ENCODE measurements around the gene DPM3.

The DPM3 gene

DNA sequence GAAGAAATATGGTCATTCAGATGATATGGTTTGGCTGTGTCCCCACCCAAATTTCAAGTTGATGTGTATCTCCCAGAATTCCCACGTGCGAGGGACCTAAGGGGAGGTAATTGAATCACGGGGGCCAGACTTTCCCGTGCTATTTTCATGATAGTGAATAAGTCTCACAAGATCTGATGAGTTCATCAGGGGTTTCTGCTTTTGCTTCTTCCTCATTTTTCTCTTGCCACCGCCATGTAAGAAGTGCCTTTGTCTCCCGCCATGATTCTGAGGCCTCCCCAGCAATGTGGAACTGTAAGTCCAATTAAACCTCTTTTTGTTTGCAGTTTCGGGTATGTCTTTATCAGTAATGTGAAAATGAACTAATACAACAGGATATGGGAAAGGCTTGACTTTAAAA, 1.4 kb upstream of the DPM3 start:
- Histone ChIP-seq H3K27ac (ENCODE audit: extremely low read depth, low read depth, low read length) (no peak overlapping the region), H3K4me1 (ENCODE audit: control insufficient read depth, insufficient read depth, low read length) (no peaks in the 10 kb centered on the region), H3K9me3 (ENCODE audit: control insufficient read depth, insufficient read depth, low read depth, low read length) (no peaks in the 10 kb centered on the region), H3K4me3 (ENCODE audit: low read depth, low read length) (no peak overlapping the region), H3K36me3 (ENCODE audit: control insufficient read depth in 2 of 2, insufficient read depth in 1 of 2, low read length in 2 of 2) (peaks cover 0 to 19% of the 10 kb centered on the region in 2 experiments; a peak in 2 of 3 replicates)
- CTCF ChIA-PET: interaction anchor here (1.0 to 2.2 kb wide), 3 partner anchors 26 to 55 kb away, joined by 3 to 9 read pairs (median 7); no protein-coding TSS in a partner anchor
- TF ChIP-seq ZFP37 (tag by site-specific recombination; IDR thresholded peaks at IDR 0.05): no peak
- no peak for TF ChIP-seq ZBTB26 (tag by site-specific recombination; optimal IDR thresholded peaks at IDR 0.05)
- no peak for TF ChIP-seq MZF1 (tag by site-specific recombination; IDR thresholded peaks at IDR 0.05; ENCODE audit: borderline replicate concordance)
- TF ChIP-seq KLF17 (tag by site-specific recombination; IDR thresholded peaks at IDR 0.05): no peak
- TF ChIP-seq KLF8 (tag by site-specific recombination; IDR thresholded peaks at IDR 0.05): no peak
- TF ChIP-seq SCRT2 (tag by site-specific recombination; IDR thresholded peaks at IDR 0.05): no peak
- TF ChIP-seq, protein P1, sequence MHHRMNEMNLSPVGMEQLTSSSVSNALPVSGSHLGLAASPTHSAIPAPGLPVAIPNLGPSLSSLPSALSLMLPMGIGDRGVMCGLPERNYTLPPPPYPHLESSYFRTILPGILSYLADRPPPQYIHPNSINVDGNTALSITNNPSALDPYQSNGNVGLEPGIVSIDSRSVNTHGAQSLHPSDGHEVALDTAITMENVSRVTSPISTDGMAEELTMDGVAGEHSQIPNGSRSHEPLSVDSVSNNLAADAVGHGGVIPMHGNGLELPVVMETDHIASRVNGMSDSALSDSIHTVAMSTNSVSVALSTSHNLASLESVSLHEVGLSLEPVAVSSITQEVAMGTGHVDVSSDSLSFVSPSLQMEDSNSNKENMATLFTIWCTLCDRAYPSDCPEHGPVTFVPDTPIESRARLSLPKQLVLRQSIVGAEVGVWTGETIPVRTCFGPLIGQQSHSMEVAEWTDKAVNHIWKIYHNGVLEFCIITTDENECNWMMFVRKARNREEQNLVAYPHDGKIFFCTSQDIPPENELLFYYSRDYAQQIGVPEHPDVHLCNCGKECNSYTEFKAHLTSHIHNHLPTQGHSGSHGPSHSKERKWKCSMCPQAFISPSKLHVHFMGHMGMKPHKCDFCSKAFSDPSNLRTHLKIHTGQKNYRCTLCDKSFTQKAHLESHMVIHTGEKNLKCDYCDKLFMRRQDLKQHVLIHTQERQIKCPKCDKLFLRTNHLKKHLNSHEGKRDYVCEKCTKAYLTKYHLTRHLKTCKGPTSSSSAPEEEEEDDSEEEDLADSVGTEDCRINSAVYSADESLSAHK (tag by site-specific recombination; IDR thresholded peaks at IDR 0.05): no peak
- TF ChIP-seq KLF10 (tag by site-specific recombination; IDR thresholded peaks at IDR 0.05): no peak
- no peak for TF ChIP-seq ZNF140 (tag by site-specific recombination; IDR thresholded peaks at IDR 0.05)
- TF ChIP-seq GLIS1 (tag by site-specific recombination; IDR thresholded peaks at IDR 0.05): no peak
- TF ChIP-seq ZNF792 (tag by site-specific recombination; IDR thresholded peaks at IDR 0.05): no peak
- no peak for TF ChIP-seq ZNF132 (tag by site-specific recombination; IDR thresholded peaks at IDR 0.05; ENCODE audit: borderline replicate concordance)
- no peak for TF ChIP-seq OVOL3 (tag by site-specific recombination; IDR thresholded peaks at IDR 0.05)
- POLR2A ChIA-PET: interaction anchor here (1.7 kb wide), 1 partner anchor 26 kb away, joined by 11 read pairs; no protein-coding TSS in a partner anchor

DNA sequence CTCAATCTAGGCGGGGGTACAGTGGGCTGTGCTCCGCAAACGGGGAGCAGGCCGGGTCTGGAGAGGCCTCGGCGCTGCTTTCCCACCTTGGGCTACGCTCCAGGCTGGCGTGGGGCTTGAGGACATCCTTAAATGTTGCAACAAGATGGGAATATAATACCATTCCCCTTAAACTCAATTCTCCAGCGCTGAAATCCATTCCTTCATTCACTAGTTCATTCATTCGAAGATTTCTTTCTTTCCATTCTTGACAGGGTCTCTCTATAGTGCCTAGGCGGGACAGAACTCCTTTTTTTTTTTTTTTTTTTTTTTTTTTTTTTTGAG, 261 bp upstream of the DPM3 start:
- peak overlapping the region; percentile 60; the same call in 1 of the 2 replicates for H3K27ac ChIP-seq (ENCODE audit: extremely low read depth, low read depth, low read length)
- CTCF ChIA-PET: interaction anchor here (1.0 to 1.1 kb wide), 3 partner anchors 31 to 54 kb away, joined by 3 read pairs; partner anchors contain the start of gene KRTCAP2
- POLR2A ChIA-PET: interaction anchor here (1.0 to 1.5 kb wide), 4 partner anchors 12 to 55 kb away, joined by 3 to 5 read pairs (median 4); no protein-coding TSS in a partner anchor
- H3K4me1 ChIP-seq (ENCODE audit: control insufficient read depth, insufficient read depth, low read length): no peaks in the 10 kb centered on the region
- H3K36me3 ChIP-seq (ENCODE audit: control insufficient read depth in 2 of 2, insufficient read depth in 1 of 2, low read length in 2 of 2): peaks cover 0 to 19% of the 10 kb centered on the region in 2 experiments; a peak in 2 of 3 replicates
- no peaks in the 10 kb centered on the region for H3K9me3 ChIP-seq (ENCODE audit: control insufficient read depth, insufficient read depth, low read depth, low read length)
- peak overlapping the region; percentile 79 for H3K4me3 ChIP-seq (ENCODE audit: low read depth, low read length)
- TF ChIP-seq SP3 (tag by site-specific recombination; IDR thresholded peaks at IDR 0.05): peak; percentile 7; the same call in 1 of the 2 replicates
- TF ChIP-seq ZNF2 (tag by site-specific recombination; IDR thresholded peaks at IDR 0.05): no peak
- no peak for TF ChIP-seq MZF1 (tag by site-specific recombination; IDR thresholded peaks at IDR 0.05; ENCODE audit: borderline replicate concordance)
- TF ChIP-seq ZBTB26 (tag by site-specific recombination; optimal IDR thresholded peaks at IDR 0.05): no peak
- TF ChIP-seq ZNF302 (tag by site-specific recombination; IDR thresholded peaks at IDR 0.05; ENCODE audit: low read depth): no peak
- TF ChIP-seq, protein P2, sequence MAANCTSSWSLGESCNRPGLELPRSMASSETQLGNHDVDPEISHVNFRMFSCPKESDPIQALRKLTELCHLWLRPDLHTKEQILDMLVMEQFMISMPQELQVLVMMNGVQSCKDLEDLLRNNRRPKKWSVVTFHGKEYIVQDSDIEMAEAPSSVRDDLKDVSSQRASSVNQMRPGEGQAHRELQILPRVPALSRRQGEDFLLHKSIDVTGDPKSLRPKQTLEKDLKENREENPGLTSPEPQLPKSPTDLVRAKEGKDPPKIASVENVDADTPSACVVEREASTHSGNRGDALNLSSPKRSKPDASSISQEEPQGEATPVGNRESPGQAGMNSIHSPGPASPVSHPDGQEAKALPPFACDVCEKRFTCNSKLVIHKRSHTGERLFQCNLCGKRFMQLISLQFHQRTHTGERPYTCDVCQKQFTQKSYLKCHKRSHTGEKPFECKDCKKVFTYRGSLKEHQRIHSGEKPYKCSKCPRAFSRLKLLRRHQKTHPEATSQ (tag by site-specific recombination; IDR thresholded peaks at IDR 0.05): no peak
- TF ChIP-seq, protein P3, sequence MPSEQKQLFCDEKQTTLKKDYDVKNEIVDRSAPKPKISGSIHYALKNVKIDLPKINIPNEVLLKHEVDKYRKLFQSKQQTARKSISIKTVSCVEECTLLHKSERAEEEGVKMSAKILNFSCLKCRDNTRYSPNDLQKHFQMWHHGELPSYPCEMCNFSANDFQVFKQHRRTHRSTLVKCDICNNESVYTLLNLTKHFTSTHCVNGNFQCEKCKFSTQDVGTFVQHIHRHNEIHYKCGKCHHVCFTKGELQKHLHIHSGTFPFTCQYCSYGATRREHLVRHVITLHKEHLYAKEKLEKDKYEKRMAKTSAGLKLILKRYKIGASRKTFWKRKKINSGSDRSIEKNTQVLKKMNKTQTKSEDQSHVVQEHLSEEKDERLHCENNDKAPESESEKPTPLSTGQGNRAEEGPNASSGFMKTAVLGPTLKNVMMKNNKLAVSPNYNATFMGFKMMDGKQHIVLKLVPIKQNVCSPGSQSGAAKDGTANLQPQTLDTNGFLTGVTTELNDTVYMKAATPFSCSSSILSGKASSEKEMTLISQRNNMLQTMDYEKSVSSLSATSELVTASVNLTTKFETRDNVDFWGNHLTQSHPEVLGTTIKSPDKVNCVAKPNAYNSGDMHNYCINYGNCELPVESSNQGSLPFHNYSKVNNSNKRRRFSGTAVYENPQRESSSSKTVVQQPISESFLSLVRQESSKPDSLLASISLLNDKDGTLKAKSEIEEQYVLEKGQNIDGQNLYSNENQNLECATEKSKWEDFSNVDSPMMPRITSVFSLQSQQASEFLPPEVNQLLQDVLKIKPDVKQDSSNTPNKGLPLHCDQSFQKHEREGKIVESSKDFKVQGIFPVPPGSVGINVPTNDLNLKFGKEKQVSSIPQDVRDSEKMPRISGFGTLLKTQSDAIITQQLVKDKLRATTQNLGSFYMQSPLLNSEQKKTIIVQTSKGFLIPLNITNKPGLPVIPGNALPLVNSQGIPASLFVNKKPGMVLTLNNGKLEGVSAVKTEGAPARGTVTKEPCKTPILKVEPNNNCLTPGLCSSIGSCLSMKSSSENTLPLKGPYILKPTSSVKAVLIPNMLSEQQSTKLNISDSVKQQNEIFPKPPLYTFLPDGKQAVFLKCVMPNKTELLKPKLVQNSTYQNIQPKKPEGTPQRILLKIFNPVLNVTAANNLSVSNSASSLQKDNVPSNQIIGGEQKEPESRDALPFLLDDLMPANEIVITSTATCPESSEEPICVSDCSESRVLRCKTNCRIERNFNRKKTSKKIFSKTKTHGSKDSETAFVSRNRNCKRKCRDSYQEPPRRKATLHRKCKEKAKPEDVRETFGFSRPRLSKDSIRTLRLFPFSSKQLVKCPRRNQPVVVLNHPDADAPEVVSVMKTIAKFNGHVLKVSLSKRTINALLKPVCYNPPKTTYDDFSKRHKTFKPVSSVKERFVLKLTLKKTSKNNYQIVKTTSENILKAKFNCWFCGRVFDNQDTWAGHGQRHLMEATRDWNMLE (tag by site-specific recombination; conservative IDR thresholded peaks at IDR 0.05; ENCODE audit: low read depth): peak; percentile 74; the same call in 1 of the 2 replicates
- no peak for TF ChIP-seq ZNF175 (tag by site-specific recombination; IDR thresholded peaks at IDR 0.05)
- TF ChIP-seq, protein P4, sequence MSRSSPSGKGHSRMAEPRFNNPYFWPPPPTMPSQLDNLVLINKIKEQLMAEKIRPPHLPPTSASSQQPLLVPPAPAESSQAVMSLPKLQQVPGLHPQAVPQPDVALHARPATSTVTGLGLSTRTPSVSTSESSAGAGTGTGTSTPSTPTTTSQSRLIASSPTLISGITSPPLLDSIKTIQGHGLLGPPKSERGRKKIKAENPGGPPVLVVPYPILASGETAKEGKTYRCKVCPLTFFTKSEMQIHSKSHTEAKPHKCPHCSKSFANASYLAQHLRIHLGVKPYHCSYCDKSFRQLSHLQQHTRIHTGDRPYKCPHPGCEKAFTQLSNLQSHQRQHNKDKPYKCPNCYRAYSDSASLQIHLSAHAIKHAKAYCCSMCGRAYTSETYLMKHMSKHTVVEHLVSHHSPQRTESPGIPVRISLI (tag by site-specific recombination; IDR thresholded peaks at IDR 0.05): 0 out of 2 replicates have a peak, but pooled peaks have one; percentile 60
